Endothelial cell of umbilical vein (primary cell): ENCODE data around the gene TPRG1L. TPM values are rescaled to one million over a fixed set of nuclear protein-coding genes. Genes with fewer than 3 reads are reported as not detected.
A peak's percentile ranks its signal among the peaks of the same experiment; 100 is the strongest.

Experiments
- BruUV-seq: library from RNA; stranded (reverse); fragments of 400-500 nt; replicated peaks from 2 replicates; lab custom pipeline; 2021; lab: Mats Ljungman, UMichigan
- CTCF ChIA-PET: fragments of 300-600, 350-600 bp; sonication (Branson Sonifier 250); formaldehyde crosslinking; loops from one replicate; lab custom pipeline; 2021; ENCODE audit warnings: antibody characterized with exemption, inconsistent platforms; lab: Charles Lee
- POLR2A ChIA-PET: fragments of 300-600, 350-600 bp; sonication (Branson Sonifier 250); formaldehyde crosslinking; loops from one replicate; lab custom pipeline; 2021; ENCODE audit warnings: antibody characterized with exemption, inconsistent platforms; lab: Charles Lee
- DNase-seq: peaks from one replicate; pipeline ENCODE4 v3.0.0-alpha.2; 2011; ENCODE audit warnings: low read depth, low spot score
- FAIRE-seq: peaks from 2 replicates; lab custom pipeline; 2011; peaks lifted over from hg19 to GRCh38; lab: Jason Lieb, UNC
- H2AFZ ChIP-seq: 2 replicates; pipeline ENCODE4 v1.6.0; 2012; ENCODE audit warnings: low read depth, low read length, control low read depth, inconsistent platforms
- H3K27ac ChIP-seq: 2 replicates; pipeline ENCODE4 v1.5.1; 2011; ENCODE audit warnings: low read depth, mild to moderate bottlenecking, control low read depth, low read length, moderate library complexity; ENCODE audit not compliant: insufficient read depth
- H3K27me3 ChIP-seq, 2 experiments: 2 replicates each; pipeline versions ENCODE4 v1.6.0 to v1.6.1; 2011; ENCODE audit warnings: low read length in 2 of 2, mixed read lengths in 1 of 2; ENCODE audit not compliant: control insufficient read depth in 2 of 2, insufficient read depth in 2 of 2
- H3K36me3 ChIP-seq, 2 experiments: 2 replicates in 1 of 2; 3 replicates in 1 of 2; pipeline ENCODE4 v1.5.1; 2011; ENCODE audit warnings: low read length in 2 of 2, mild to moderate bottlenecking in 1 of 2, moderate library complexity in 1 of 2; ENCODE audit not compliant: control insufficient read depth in 2 of 2, insufficient read depth in 2 of 2; ENCODE audit errors: extremely low read depth in 1 of 2
- H3K4me1 ChIP-seq: 3 replicates; pipeline ENCODE4 v1.5.1; 2011; ENCODE audit warnings: mild to moderate bottlenecking, low read length; ENCODE audit not compliant: control insufficient read depth, insufficient read depth; ENCODE audit errors: extremely low read depth
- H3K4me2 ChIP-seq: 2 replicates; pipeline ENCODE4 v1.6.1; 2011; ENCODE audit warnings: low read length, control low read depth, mixed read lengths; ENCODE audit not compliant: insufficient read depth
- H3K4me3 ChIP-seq, 3 experiments: fragments of 200-600 bp in 1 of 3; sonication (generic), shearing (Covaris generic) in 1 of 3; replicated peaks in 1 of 3; 2 replicates each; pipeline ENCODE4 v1.5.1; 2011 to 2016; ENCODE audit warnings: control low read depth in 3 of 3, low read length in 3 of 3, mild to moderate bottlenecking in 2 of 3, inconsistent platforms in 1 of 3, low read depth in 1 of 3, moderate library complexity in 1 of 3; ENCODE audit not compliant: insufficient read depth in 1 of 3
- H3K79me2 ChIP-seq: 2 replicates; pipeline ENCODE4 v1.6.0; 2012; ENCODE audit warnings: low read length, inconsistent platforms; ENCODE audit not compliant: control insufficient read depth, insufficient read depth
- H3K9ac ChIP-seq: replicated peaks from 2 replicates; pipeline ENCODE3; 2011; ENCODE audit warnings: low read length, control low read depth; ENCODE audit not compliant: insufficient read depth; ENCODE audit errors: extremely low read depth
- H3K9me1 ChIP-seq: replicated peaks from 3 replicates; pipeline ENCODE4 v1.6.0; 2011; ENCODE audit warnings: mild to moderate bottlenecking, low read length; ENCODE audit not compliant: control insufficient read depth, insufficient read depth; ENCODE audit errors: extremely low read depth
- H3K9me3 ChIP-seq: replicated peaks from 2 replicates; pipeline ENCODE4 v1.5.1; 2012; ENCODE audit warnings: low read length, inconsistent platforms; ENCODE audit not compliant: control insufficient read depth, insufficient read depth
- H4K20me1 ChIP-seq: replicated peaks from 2 replicates; pipeline ENCODE3; 2011; ENCODE audit warnings: mild to moderate bottlenecking, low read length; ENCODE audit not compliant: control insufficient read depth, insufficient read depth; ENCODE audit errors: extremely low read depth
- EZH2 ChIP-seq: IDR thresholded peaks from 2 replicates; pipeline ENCODE4 v1.6.1; 2012; ENCODE audit warnings: borderline replicate concordance, low read depth, mild to moderate bottlenecking, moderate library complexity, low read length, inconsistent platforms; ENCODE audit not compliant: severe bottlenecking
- FOS ChIP-seq: IDR thresholded peaks from 2 replicates; pipeline ENCODE4 v1.6.1; 2011; ENCODE audit warnings: mild to moderate bottlenecking, low read length, moderate library complexity, borderline replicate concordance; ENCODE audit not compliant: insufficient read depth
- GATA2 ChIP-seq: IDR thresholded peaks from 2 replicates; pipeline ENCODE4 v1.7.0; 2011; ENCODE audit warnings: low read depth, mild to moderate bottlenecking, moderate library complexity, mixed read lengths, low read length; ENCODE audit not compliant: insufficient read length, insufficient read depth
- JUN ChIP-seq: IDR thresholded peaks from 2 replicates; pipeline ENCODE4 v1.6.1; 2011; ENCODE audit warnings: borderline replicate concordance, low read depth; ENCODE audit not compliant: insufficient read length, insufficient read depth
- MYC ChIP-seq: IDR thresholded peaks from one replicate; pipeline ENCODE4 v1.6.1; 2011; ENCODE audit warnings: mild to moderate bottlenecking, low read depth, low read length
- POLR2A ChIP-seq: IDR thresholded peaks from 2 replicates; pipeline ENCODE4 v1.6.1; 2012; ENCODE audit warnings: low read depth, mild to moderate bottlenecking, control low read depth, low read length
- POLR2AphosphoS5 ChIP-seq: IDR thresholded peaks from 2 replicates; pipeline ENCODE4 v1.6.1; 2012; ENCODE audit warnings: low read depth, mild to moderate bottlenecking, control low read depth, low read length, moderate library complexity; ENCODE audit not compliant: insufficient read depth
- dilution Hi-C: fragments of 300-500 bp; cut with MboI; formaldehyde crosslinking; loops from one replicate; pipeline ENCODE4 v1.15.0; 2019; ENCODE audit warnings: low sequenced_read_pairs; ENCODE audit not compliant: extremely low pct_ligation_motif_present
- intact Hi-C: fragments of 100-400 bp; cut with micrococcal nuclease; formaldehyde crosslinking; loops from one replicate; pipeline ENCODE4 v1.10.0; 2022
- polyA plus RNA-seq, 4 experiments: library from polyadenylated mRNA; depleted of rRNA in 3 of 4; stranded (reverse) in 3 of 4; unstranded in 1 of 4; fragments of >200 nt; gene quantifications; 2 replicates each; pipeline versions ENCODE4 v1.2.1 to v1.2.3, GENCODE V29; 2011 to 2012; ENCODE audit warnings: missing spikeins in 1 of 4
- total RNA-seq: library from RNA; stranded (reverse); gene quantifications from 2 replicates; pipeline ENCODE4 v1.2.3, GENCODE V29; 2021
- TF ChIP-seq, protein P1 (sequence below): IDR thresholded peaks from 2 replicates; pipeline ENCODE4 v1.6.1; 2011; ENCODE audit not compliant: insufficient read depth, insufficient read length
- TF ChIP-seq, protein P2 (sequence below), 2 donors: IDR thresholded peaks; 1 replicate in 1 of 2; 2 replicates in 1 of 2; pipeline ENCODE4 v1.5.1; 2011; ENCODE audit warnings: low read length in 2 of 2, mild to moderate bottlenecking in 2 of 2, moderate library complexity in 2 of 2, control low read depth in 1 of 2, inconsistent platforms in 1 of 2, low read depth in 1 of 2; ENCODE audit not compliant: insufficient read depth in 1 of 2; ENCODE audit errors: extremely low read depth in 1 of 2

The TPRG1L gene
- total and polyA plus RNA-seq, 2 donors (not counting 3 experiments of a cell fraction or from before 2014, with no cell fraction given): 52.3 to 53.8 TPM

DNA sequence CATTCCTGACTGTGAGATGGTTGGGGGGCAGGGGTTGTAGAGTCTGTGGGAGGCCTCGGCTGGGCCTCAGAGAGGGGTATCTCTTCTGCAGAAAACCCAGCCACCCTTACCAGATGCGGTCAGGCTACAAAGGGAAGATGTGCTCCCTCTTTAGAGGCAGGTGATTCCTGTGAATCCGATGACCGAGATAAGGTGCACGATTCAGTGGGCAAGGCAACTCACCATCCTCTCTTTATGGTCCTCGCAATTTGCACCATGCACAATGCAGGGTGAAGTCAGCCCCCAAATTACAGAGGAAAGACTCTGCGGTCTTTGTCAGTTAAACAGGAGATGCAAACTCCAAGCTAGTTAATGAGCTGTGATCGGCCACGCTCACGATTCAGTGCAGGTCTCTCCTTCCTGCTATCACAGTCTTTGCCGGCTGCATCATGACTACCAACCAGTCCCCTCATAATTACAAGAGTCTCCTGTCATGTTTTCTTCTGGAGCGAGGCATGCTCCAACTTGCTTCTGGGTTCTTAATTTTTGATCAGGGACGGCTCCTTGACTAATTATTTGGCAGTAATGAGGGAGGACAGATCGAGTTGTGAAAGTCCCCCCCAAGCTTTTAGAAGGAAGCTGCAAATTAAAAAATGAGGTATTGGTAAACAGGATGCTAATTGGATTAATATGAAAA is 40.0 kb downstream of the TPRG1L start:
- H3K4me2 ChIP-seq: no peak overlapping the region
- dilution Hi-C loops: no loop called here

More for the DNA sequence above, 40.0 kb downstream of the TPRG1L start:
- intact Hi-C loops: no loop called here
- peak overlapping the region; percentile 9 for H2AFZ ChIP-seq
- peaks cover 0 to 10% of the 10 kb centered on the region in 2 experiments for H3K27me3 ChIP-seq
- FAIRE-seq: no peak
- DNase-seq: no peak
- H3K4me1 ChIP-seq: peaks cover 6% of the 10 kb centered on the region
- TF ChIP-seq MYC (no peak), JUN (no peak), POLR2A (no peak), EZH2 (no peak), FOS (no peak), POLR2AphosphoS5 (no peak), GATA2 (no peak)
- TF ChIP-seq, protein P1, sequence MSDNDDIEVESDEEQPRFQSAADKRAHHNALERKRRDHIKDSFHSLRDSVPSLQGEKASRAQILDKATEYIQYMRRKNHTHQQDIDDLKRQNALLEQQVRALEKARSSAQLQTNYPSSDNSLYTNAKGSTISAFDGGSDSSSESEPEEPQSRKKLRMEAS: no peak
- TF ChIP-seq, protein P2, sequence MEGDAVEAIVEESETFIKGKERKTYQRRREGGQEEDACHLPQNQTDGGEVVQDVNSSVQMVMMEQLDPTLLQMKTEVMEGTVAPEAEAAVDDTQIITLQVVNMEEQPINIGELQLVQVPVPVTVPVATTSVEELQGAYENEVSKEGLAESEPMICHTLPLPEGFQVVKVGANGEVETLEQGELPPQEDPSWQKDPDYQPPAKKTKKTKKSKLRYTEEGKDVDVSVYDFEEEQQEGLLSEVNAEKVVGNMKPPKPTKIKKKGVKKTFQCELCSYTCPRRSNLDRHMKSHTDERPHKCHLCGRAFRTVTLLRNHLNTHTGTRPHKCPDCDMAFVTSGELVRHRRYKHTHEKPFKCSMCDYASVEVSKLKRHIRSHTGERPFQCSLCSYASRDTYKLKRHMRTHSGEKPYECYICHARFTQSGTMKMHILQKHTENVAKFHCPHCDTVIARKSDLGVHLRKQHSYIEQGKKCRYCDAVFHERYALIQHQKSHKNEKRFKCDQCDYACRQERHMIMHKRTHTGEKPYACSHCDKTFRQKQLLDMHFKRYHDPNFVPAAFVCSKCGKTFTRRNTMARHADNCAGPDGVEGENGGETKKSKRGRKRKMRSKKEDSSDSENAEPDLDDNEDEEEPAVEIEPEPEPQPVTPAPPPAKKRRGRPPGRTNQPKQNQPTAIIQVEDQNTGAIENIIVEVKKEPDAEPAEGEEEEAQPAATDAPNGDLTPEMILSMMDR (IDR thresholded peaks at IDR 0.05; ENCODE audit: extremely low read depth in 1 of 2, insufficient read depth in 1 of 2, low read depth in 1 of 2, low read length in 2 of 2): no peak
- H3K4me3 ChIP-seq: no peak overlapping the region
- no peak overlapping the region for H3K9ac ChIP-seq
- ChIA-PET POLR2A (no interaction called here), CTCF (no interaction called here)
- no peaks in the 10 kb centered on the region for H3K9me1 ChIP-seq
- no peaks in the 10 kb centered on the region for H3K36me3 ChIP-seq
- H4K20me1 ChIP-seq: no peaks in the 10 kb centered on the region
- no peaks in the 10 kb centered on the region for H3K9me3 ChIP-seq
- H3K27ac ChIP-seq: no peak overlapping the region
- no TSS peak for BruUV-seq
- H3K79me2 ChIP-seq: no peaks in the 10 kb centered on the region
